GM20000 (cell line): ENCODE measurements around the gene KDELR3.

Source experiments
- DNase-seq: peaks from one replicate; pipeline ENCODE4 v3.0.0; 2012; ENCODE audit warnings: low spot score
- TF ChIP-seq, protein P1 (sequence below): IDR thresholded peaks from 2 replicates; pipeline ENCODE4 v1.5.1; 2012; ENCODE audit warnings: mild to moderate bottlenecking, control low read depth; ENCODE audit errors: extremely low read depth, missing control alignments

Gene KDELR3

DNA sequence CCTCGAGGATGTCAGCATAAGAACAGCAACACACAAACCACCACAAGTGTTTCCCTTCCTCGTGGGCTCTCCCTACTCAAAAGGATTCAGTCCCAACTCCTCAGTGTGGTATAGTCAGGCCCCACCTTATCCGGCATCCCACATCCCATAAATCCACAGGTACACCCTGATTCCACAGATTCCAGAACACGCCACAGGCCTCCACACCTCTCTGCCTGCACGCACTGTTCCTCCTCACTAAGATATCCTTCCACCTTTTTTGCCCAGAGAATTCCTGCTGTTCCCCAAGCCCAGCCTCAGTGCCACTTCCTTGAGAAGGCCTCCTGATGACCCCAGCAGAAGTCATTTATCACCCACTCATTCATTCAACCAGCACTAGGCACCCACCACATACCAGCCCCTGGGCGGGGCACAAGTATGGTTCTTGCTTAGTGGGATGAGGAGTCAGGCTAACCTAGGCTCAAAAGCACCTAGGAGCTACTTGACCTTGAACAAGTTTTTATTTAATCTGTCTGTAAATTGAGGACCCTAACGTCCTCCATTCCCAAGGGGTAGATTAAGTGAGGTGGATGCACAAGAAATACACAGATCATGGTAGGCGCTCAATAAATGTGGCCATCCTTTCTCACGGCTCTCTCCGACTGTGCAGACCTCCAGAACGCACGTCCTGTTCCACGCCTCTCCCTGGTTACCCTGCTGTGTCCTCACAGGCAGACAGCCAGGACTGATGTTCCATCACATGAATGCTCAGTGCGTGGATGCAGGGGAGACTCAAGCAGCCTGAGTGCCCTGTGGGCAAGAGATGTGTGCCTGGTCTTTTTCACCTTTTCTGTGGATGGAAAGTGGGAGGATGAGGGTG lies 10.8 kb upstream of the KDELR3 start:
- TF ChIP-seq, protein P1, sequence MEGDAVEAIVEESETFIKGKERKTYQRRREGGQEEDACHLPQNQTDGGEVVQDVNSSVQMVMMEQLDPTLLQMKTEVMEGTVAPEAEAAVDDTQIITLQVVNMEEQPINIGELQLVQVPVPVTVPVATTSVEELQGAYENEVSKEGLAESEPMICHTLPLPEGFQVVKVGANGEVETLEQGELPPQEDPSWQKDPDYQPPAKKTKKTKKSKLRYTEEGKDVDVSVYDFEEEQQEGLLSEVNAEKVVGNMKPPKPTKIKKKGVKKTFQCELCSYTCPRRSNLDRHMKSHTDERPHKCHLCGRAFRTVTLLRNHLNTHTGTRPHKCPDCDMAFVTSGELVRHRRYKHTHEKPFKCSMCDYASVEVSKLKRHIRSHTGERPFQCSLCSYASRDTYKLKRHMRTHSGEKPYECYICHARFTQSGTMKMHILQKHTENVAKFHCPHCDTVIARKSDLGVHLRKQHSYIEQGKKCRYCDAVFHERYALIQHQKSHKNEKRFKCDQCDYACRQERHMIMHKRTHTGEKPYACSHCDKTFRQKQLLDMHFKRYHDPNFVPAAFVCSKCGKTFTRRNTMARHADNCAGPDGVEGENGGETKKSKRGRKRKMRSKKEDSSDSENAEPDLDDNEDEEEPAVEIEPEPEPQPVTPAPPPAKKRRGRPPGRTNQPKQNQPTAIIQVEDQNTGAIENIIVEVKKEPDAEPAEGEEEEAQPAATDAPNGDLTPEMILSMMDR = no peak
- DNase-seq = no peak

DNA sequence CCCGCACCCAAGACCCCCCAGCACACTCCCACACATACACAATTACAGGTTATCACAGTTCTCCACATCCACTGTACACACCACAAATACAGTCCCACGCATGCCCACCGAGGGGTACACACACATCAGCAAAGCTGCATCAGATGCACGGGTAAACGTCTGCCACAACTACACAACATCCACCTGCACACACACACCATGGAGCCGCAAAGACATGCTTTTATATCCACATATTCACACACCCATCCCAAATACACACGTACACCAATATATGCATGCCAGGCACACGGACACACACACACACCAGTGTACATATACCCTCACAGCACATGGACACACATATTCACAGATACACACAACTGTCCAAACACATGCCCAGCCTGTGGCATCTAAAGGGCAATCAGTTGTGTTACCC lies 7.5 kb upstream of the KDELR3 start:
- TF ChIP-seq, protein P1 = no peak
- no peak for DNase-seq

DNA sequence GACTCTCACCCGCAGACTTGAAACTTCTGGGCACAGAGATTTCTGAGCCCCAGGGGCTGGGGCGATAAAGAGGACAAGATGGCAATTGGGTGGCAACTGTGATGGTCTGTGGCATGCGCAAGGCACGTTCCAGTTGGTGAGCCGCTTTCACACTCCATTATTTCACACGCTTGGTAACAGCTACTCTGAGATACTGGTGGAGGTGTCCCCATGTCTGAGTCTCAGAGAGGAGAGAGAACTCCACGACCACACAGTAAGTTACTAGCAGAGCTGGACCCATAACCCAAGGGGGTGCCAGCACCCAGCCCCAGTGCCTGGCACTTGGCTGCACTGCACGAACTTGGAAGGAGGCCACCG lies 6.9 kb upstream of the KDELR3 start:
- no peak for DNase-seq
- TF ChIP-seq, protein P1 = no peak

DNA sequence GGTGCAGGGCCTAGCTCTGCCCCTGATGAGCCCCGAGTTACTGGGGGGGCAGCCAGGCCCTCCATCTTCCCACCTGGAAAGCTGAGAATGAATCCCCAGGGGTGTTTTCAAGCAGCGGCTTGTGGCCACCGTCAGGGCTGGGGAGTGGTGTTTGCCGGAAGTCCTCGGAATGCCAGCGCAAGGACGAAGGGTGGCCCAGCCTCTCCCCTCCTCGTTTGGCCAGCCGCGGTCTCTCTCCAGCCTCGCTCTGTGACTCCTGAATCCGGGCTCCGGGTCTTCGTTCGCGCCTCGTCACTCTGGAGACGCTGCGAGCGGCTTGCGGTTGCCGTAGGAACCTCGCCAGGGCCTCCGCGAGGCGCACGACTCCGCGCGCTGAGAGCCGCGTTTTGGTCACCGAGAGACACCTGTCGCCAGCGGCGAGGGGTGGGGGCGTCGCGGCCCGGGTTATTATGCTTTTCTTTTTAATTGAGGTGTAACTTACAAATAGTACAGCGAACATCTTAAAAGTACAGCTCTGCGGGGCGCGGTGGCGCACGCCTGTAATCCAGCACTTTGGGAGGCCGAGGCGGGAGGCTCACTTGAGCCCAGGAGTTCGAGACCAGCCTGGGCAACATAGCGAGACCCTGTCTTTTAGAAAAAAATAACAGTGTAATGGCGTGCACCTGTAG lies 6.3 kb upstream of the KDELR3 start:
- TF ChIP-seq, protein P1 = no peak
- peak; percentile 76 for DNase-seq

DNA sequence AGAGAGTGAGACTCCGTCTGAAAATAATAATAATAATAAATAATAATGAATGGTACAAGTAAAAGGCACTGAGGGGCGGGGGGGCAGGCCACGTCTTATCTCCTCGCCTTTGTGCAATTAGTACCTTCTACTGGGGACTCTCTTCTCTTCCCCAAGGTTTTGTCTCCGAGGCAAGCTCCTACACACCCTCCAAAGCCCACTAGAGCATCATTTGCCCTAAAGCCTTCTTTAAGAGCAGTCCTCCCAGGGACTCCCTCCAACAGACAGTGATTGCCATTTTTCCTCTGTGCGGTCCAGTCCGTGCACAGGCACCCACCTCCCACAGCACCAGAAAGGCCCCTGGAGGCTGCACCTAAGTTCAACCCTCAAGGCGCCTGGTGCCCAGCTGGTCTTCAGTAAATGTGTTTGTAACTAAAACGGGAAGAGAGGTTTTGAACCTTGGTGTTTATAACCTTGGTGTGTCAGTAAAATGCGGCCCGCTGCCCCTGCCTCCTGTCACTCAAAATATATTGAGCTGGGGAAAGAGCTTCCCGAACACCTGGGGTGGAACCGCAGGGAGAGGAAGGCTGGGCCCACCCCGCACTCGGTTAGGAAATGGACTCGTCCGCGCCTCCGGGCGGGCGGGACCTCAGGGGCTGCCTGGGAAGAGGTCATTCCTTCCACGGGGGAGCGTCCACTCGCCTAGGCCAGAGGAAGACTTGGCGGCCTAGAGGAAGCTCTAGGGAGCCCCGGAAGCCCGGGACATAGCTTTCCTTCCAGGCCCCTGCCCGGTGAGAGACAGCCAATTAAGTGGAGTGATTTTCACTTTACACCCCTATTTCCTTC lies 4.7 kb upstream of the KDELR3 start:
- TF ChIP-seq, protein P1 = no peak

DNA sequence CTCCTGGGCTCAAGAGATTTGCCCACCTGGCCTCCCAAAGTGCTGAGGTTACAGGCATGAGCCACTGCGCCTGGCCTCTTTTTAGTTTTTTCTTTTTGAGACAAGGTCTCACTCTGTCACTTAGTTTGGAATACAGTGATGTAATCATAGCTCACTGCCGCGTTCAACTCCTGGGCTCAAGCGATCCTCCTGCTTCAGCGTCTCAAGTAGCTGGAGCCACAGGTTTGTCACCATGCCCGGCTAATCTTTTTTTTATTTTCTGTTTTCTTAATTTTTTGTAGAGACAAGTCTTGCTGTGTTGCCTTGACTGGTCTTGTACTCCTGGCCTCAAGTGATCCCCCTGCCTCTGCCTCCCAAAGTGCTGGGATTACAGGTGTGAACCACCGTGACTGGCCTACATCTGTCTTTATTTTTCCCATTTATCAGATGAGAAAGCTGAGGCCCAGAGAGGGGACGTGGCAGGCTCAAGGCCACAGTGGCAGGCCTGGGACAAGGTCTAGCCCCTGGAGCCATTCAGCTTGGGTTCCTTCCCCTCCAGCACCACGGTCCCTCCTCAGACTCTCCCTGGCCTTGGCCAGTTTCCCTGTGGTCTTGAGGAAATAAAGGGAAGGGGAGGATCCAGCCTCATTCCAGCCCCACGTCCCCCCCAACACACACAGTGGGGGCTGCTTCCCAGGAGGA lies 2.8 kb upstream of the KDELR3 start:
- DNase-seq = no peak
- TF ChIP-seq, protein P1 = no peak

More for the DNA sequence above, 4.7 kb upstream of the KDELR3 start:
- peak; percentile 12 for DNase-seq
